ENCODE measurements around the gene PSMD9.

PSMD9 gene

DNA sequence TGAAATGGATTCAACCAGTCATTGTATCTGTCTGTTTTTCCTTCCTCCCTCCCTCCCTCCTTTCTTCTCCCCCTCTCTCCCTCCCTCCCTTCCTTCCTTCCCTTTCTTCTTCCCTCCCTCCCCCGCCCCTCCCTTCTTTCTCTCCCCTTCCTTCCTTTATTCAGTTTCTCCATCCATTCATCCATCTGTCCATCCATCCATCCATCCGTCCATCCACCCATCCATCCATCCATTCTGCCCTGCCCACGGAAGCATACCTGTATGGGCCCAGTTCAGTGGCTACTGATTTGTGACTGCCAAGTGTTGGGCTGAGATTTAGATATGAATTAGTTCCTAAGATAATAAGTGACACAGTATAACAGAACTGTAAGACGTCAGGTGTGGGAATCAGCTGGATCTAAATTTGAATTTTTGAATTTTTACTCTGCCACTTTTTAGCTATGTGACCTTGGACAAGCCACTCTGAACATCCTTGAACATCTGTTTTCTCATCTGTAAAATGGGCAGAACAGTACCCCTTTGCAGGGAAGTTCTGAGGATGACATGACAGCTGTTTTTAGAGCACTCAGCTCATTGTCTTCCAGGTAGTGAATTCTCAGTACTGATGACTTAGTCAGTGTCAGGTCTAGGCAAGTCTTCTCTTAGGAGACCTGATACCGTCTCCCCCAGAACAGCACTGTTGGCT is 72.7 kb downstream of the PSMD9 start:
- Histone ChIP-seq H3K27ac (no peak overlapping the region), H3K4me3 (no peak overlapping the region), H4K20me1 (no peaks in the 10 kb centered on the region), H3K4me2 (no peak overlapping the region; a peak in 1 of 22 replicates), H3K9ac (no peak overlapping the region), H3K36me3 (no peaks in the 10 kb centered on the region), H3K4me1 (peaks cover 8 to 40% (median 23%) of the 10 kb centered on the region in 10 experiments; a peak in 19 of 20 replicates), H3K27me3 (peaks cover 0 to 8% (median 0%) of the 10 kb centered on the region in 11 experiments; a peak in 2 of 22 replicates), H3K9me3 (replicated peaks in 1 of 11) (no peaks in the 10 kb centered on the region)
- no peak for TF ChIP-seq Cebpa-rat (IDR thresholded peaks at IDR 0.05)

DNA sequence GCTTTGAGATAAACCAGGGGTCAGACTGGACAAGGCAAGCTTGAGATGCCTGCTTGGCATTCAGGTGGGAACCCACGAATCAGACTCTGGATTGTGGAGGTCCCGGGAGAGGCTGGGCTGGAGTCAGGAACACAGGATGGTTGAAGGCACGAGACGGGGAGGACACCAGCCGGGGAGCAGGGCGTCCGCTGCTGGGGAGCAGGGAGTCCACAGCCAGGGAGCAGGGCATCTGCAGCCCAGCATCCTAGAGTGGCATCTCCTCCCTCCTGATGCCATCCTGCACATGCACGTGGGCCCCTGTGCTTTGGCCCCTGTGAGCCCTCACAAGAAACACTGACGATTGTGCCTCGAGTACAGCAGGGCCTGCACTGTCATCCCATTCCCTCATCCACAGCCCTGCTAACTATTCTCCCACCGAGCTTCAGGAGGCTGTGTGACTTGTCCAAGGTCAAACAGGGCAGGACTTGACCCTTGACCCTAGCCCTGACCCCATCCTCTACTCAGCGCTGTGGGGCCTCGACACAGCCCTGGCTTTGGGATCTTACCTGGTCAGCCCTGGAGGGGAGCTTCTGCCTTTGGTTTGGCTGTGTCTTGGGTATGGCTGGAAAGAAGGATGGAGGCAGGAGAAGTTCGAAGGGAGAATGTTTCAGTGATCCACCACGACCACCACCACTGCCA is 74.9 kb downstream of the PSMD9 start:
- H3K9ac ChIP-seq: no peak overlapping the region
- peaks cover 8 to 34% (median 19%) of the 10 kb centered on the region in 10 experiments for H3K4me1 ChIP-seq
- no peak overlapping the region for H3K4me3 ChIP-seq
- H3K27me3 ChIP-seq: peaks cover 0 to under 1% (median 0%) of the 10 kb centered on the region in 11 experiments; a peak in 1 of 22 replicates
- no peak overlapping the region for H3K4me2 ChIP-seq
- no peak overlapping the region for H3K27ac ChIP-seq
- H3K9me3 ChIP-seq (replicated peaks in 1 of 11): no peaks in the 10 kb centered on the region
- TF ChIP-seq Cebpa-rat (IDR thresholded peaks at IDR 0.05): no peak
- no peaks in the 10 kb centered on the region for H4K20me1 ChIP-seq
- peaks cover 0 to 6% (median 0%) of the 10 kb centered on the region in 11 experiments; a peak in 2 of 22 replicates for H3K36me3 ChIP-seq

DNA sequence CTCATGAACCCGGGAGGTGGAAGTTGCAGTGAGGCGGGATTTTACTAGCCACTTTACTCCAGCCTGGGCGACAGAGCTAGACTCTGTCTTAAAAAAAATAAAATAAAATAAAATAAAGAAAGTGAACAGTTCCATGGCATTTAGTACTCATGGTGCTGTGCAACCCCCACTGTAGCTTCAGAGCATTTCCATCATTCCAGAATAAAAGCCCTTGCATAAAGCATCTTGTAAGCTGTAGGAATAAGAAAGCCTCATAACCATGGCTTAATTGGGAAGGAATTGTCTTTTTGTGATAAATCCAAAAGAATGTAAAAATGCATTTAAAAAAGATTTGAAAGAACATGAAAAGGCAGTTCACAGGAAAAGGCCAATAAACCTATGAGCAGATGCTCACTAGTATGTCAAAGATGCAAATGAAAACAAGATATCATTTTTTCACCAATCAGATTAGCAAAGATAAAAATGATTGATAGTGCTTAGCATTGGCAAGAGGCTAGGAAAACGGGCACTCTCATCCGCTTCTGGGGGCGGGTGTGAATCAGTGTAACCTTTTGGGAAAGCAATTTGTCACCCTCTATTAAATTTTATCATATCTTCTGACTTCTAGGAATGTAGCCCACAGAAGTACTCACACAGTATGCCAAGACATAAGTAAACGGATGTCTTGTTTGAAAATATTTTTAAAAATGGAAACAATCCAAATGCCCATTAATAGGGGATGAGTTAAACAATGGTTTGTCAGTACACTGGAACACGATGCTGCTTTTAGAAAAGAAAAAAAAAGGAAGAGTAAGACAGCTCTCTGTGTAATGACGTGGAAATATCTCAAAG is 76.4 kb downstream of the PSMD9 start:
- Histone ChIP-seq H3K9ac (no peak overlapping the region), H3K9me3 (replicated peaks in 1 of 11) (no peaks in the 10 kb centered on the region), H3K27me3 (no peaks in the 10 kb centered on the region), H3K4me1 (peaks cover 14 to 33% (median 22%) of the 10 kb centered on the region in 10 experiments), H3K4me3 (no peak overlapping the region), H3K4me2 (peak overlapping the region in 4 of 11 experiments; percentile 22 to 38 (median 36); a peak in 9 of 22 replicates), H3K27ac (no peak overlapping the region), H4K20me1 (no peaks in the 10 kb centered on the region), H3K36me3 (peaks cover 0 to 6% (median 0%) of the 10 kb centered on the region in 11 experiments; a peak in 2 of 22 replicates)
- TF ChIP-seq Cebpa-rat (IDR thresholded peaks at IDR 0.05): no peak

DNA sequence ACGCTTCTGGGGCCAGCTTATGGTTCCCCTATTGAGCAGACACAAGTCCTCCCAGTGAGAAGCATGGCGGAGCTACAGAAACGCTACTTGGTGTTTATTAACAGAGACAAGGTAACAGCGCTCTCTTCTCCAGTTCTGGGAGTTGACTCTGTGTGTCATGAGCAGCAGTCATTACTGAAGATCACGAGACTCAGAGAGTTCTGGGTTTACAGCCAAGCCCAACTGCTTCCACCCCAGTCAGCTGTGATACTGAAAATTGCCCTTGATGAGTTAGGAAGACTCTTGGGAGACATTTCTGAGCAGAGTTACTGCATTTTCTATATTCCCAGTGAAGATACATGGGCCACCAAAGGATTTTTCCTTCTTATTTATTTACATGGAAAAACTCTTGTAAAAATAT is 78.4 kb downstream of the PSMD9 start:
- H3K27me3 ChIP-seq: no peaks in the 10 kb centered on the region
- H3K9me3 ChIP-seq (replicated peaks in 1 of 11): 0 out of 22 replicates have a peak, but pooled peaks cover 0 to 4% (median 0%) of the 10 kb centered on the region in 11 experiments
- no peaks in the 10 kb centered on the region for H4K20me1 ChIP-seq

More for the DNA sequence above, 78.4 kb downstream of the PSMD9 start:
- H3K36me3 ChIP-seq: peaks cover 0 to 14% (median 0%) of the 10 kb centered on the region in 11 experiments; a peak in 3 of 22 replicates
- H3K4me1 ChIP-seq: peaks cover 14 to 37% (median 29%) of the 10 kb centered on the region in 10 experiments
- H3K4me3 ChIP-seq: no peak overlapping the region
- H3K27ac ChIP-seq: no peak overlapping the region
- H3K9ac ChIP-seq: no peak overlapping the region
- no peak overlapping the region for H3K4me2 ChIP-seq
- TF ChIP-seq Cebpa-rat (IDR thresholded peaks at IDR 0.05): no peak
